Astrocyte (in vitro differentiated cells and primary cell): ENCODE measurements around the gene ALKBH2. TPM values are rescaled to one million over a fixed set of nuclear protein-coding genes. Genes with fewer than 3 reads are reported as not detected.

Experiments
- DNase-seq: peaks from one replicate; pipeline ENCODE4 v3.0.0-alpha.2; 2010; ENCODE audit warnings: low read depth
- FAIRE-seq: peaks from 2 replicates; lab custom pipeline; 2011; peaks lifted over from hg19 to GRCh38; lab: Jason Lieb, UNC
- H2AFZ ChIP-seq: 2 replicates; pipeline ENCODE4 v1.6.0; 2012; ENCODE audit warnings: low read depth, low read length, inconsistent platforms
- H3K27ac ChIP-seq: 2 replicates; pipeline ENCODE4 v1.5.1; 2011; ENCODE audit warnings: low read depth, low read length, inconsistent platforms
- H3K27me3 ChIP-seq: 2 replicates; pipeline ENCODE4 v1.6.0; 2011; ENCODE audit warnings: low read length, inconsistent platforms; ENCODE audit not compliant: insufficient read depth
- H3K36me3 ChIP-seq: 2 replicates; pipeline ENCODE4 v1.5.1; 2011; ENCODE audit warnings: low read length, inconsistent platforms; ENCODE audit not compliant: insufficient read depth
- H3K4me1 ChIP-seq: 2 replicates; pipeline ENCODE4 v1.5.1; 2011; ENCODE audit warnings: low read length, inconsistent platforms; ENCODE audit not compliant: insufficient read depth
- H3K4me2 ChIP-seq: 2 replicates; pipeline ENCODE4 v1.6.0; 2012; ENCODE audit warnings: low read length, inconsistent platforms
- H3K4me3 ChIP-seq: 2 replicates; pipeline ENCODE4 v1.5.1; 2011; ENCODE audit warnings: low read depth, mild to moderate bottlenecking, low read length, inconsistent platforms; ENCODE audit not compliant: insufficient read depth
- H3K79me2 ChIP-seq: 2 replicates; pipeline ENCODE4 v1.6.0; 2012; ENCODE audit warnings: mild to moderate bottlenecking, low read length, inconsistent platforms; ENCODE audit not compliant: insufficient read depth
- H3K9ac ChIP-seq: 2 replicates; pipeline ENCODE4 v1.6.0; 2012; ENCODE audit warnings: mild to moderate bottlenecking, low read length, inconsistent platforms
- H3K9me3 ChIP-seq: 2 replicates; pipeline ENCODE4 v1.5.1; 2012; ENCODE audit warnings: low read depth, mild to moderate bottlenecking, low read length, inconsistent platforms; ENCODE audit not compliant: insufficient read depth
- H4K20me1 ChIP-seq: 2 replicates; pipeline ENCODE4 v1.6.0; 2012; ENCODE audit warnings: low read length, inconsistent platforms; ENCODE audit not compliant: insufficient read depth
- H3K27ac Mint-ChIP-seq: one replicate; pipeline ENCODE4 v1.8.0; 2021; ENCODE audit warnings: mild to moderate bottlenecking, mixed read lengths; ENCODE audit not compliant: unreplicated experiment
- H3K27me3 Mint-ChIP-seq: one replicate; pipeline ENCODE4 v1.8.0; 2021; ENCODE audit warnings: low read depth, mixed read lengths; ENCODE audit not compliant: unreplicated experiment
- H3K36me3 Mint-ChIP-seq: one replicate; pipeline ENCODE4 v1.8.0; 2021; ENCODE audit warnings: low read depth, mixed read lengths; ENCODE audit not compliant: unreplicated experiment
- H3K4me1 Mint-ChIP-seq: one replicate; pipeline ENCODE4 v1.8.0; 2021; ENCODE audit warnings: low read depth, mixed read lengths; ENCODE audit not compliant: unreplicated experiment
- H3K4me3 Mint-ChIP-seq: one replicate; pipeline ENCODE4 v1.8.0; 2021; ENCODE audit warnings: mild to moderate bottlenecking, moderate library complexity, mixed read lengths; ENCODE audit not compliant: unreplicated experiment
- H3K9me3 Mint-ChIP-seq: one replicate; pipeline ENCODE4 v1.8.0; 2021; ENCODE audit warnings: mild to moderate bottlenecking, mixed read lengths; ENCODE audit not compliant: unreplicated experiment
- EZH2 ChIP-seq: IDR thresholded peaks from 2 replicates; pipeline ENCODE4 v1.6.1; 2012; ENCODE audit warnings: mild to moderate bottlenecking, low read length, inconsistent platforms; ENCODE audit not compliant: insufficient read depth
- total RNA-seq: library from RNA; stranded (reverse); gene quantifications from 2 replicates; pipeline ENCODE4 v1.2.1, GENCODE V29; 2021
- TF ChIP-seq, protein P1 (sequence below): IDR thresholded peaks from 2 replicates; pipeline ENCODE4 v1.5.1; 2011; ENCODE audit warnings: low read depth, mild to moderate bottlenecking, inconsistent platforms, low read length, moderate library complexity; ENCODE audit not compliant: insufficient read depth

ALKBH2 gene
- total RNA-seq, 1 donor from 2014 or later: 5.1 TPM

DNA sequence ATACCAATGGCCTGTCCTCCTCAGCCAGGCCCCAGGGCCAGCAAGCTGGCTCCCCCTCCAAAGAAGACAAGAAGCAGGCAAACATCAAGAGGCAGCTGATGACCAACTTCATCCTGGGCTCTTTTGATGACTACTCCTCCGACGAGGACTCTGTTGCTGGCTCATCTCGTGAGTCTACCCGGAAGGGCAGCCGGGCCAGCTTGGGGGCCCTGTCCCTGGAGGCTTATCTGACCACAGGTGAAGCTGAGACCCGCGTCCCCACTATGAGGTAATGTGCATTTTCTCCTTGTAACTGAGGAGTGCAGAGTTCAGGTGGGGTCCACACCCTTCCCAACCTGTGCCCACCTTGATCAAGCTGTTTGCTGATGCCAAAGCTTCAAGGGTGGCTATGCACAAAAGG lies 46.5 kb upstream of the ALKBH2 start:
- H3K4me2 ChIP-seq: no peak overlapping the region
- Mint-ChIP-seq H3K27ac (no peak overlapping the region), H3K36me3 (no peaks in the 10 kb centered on the region), H3K27me3 (peaks cover 16% of the 10 kb centered on the region), H3K4me3 (no peak overlapping the region), H3K9me3 (peaks cover 5% of the 10 kb centered on the region), H3K4me1 (no peaks in the 10 kb centered on the region)
- no peaks in the 10 kb centered on the region for H4K20me1 ChIP-seq
- no peaks in the 10 kb centered on the region for H3K36me3 ChIP-seq
- no peak overlapping the region for H3K4me3 ChIP-seq
- DNase-seq (no peak), FAIRE-seq (no peak)
- H3K9ac ChIP-seq: no peak overlapping the region
- H3K9me3 ChIP-seq: no peaks in the 10 kb centered on the region
- no peak for TF ChIP-seq EZH2
- TF ChIP-seq, protein P1, sequence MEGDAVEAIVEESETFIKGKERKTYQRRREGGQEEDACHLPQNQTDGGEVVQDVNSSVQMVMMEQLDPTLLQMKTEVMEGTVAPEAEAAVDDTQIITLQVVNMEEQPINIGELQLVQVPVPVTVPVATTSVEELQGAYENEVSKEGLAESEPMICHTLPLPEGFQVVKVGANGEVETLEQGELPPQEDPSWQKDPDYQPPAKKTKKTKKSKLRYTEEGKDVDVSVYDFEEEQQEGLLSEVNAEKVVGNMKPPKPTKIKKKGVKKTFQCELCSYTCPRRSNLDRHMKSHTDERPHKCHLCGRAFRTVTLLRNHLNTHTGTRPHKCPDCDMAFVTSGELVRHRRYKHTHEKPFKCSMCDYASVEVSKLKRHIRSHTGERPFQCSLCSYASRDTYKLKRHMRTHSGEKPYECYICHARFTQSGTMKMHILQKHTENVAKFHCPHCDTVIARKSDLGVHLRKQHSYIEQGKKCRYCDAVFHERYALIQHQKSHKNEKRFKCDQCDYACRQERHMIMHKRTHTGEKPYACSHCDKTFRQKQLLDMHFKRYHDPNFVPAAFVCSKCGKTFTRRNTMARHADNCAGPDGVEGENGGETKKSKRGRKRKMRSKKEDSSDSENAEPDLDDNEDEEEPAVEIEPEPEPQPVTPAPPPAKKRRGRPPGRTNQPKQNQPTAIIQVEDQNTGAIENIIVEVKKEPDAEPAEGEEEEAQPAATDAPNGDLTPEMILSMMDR: no peak
- no peak overlapping the region for H2AFZ ChIP-seq
- no peaks in the 10 kb centered on the region for H3K79me2 ChIP-seq
- H3K27me3 ChIP-seq: no peaks in the 10 kb centered on the region
- H3K27ac ChIP-seq: no peak overlapping the region
- no peaks in the 10 kb centered on the region for H3K4me1 ChIP-seq

DNA sequence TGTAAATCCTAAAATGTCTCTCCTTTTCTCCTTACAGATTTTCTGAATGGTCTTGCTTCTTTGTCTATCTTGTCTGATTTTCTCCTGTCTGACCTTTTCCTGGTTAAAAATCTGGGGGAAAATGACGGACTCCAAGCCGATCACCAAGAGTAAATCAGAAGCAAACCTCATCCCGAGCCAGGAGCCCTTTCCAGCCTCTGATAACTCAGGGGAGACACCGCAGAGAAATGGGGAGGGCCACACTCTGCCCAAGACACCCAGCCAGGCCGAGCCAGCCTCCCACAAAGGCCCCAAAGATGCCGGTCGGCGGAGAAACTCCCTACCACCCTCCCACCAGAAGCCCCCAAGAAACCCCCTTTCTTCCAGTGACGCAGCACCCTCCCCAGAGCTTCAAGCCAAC lies 46.1 kb upstream of the ALKBH2 start:
- no peak overlapping the region for H3K27ac ChIP-seq
- no peaks in the 10 kb centered on the region for H3K4me1 Mint-ChIP-seq
- H3K27ac Mint-ChIP-seq: no peak overlapping the region
- no peaks in the 10 kb centered on the region for H3K4me1 ChIP-seq
- no peaks in the 10 kb centered on the region for H3K79me2 ChIP-seq
- H3K9ac ChIP-seq: no peak overlapping the region
- H3K4me3 Mint-ChIP-seq: no peak overlapping the region
- H3K4me3 ChIP-seq: no peak overlapping the region
- no peaks in the 10 kb centered on the region for H3K9me3 ChIP-seq
- peaks cover 16% of the 10 kb centered on the region for H3K27me3 Mint-ChIP-seq
- no peaks in the 10 kb centered on the region for H3K36me3 Mint-ChIP-seq
- H3K36me3 ChIP-seq: no peaks in the 10 kb centered on the region
- no peak for TF ChIP-seq EZH2
- TF ChIP-seq, protein P1: no peak
- peaks cover 5% of the 10 kb centered on the region for H3K9me3 Mint-ChIP-seq
- no peak overlapping the region for H3K4me2 ChIP-seq
- no peaks in the 10 kb centered on the region for H3K27me3 ChIP-seq
- FAIRE-seq: no peak
- no peaks in the 10 kb centered on the region for H4K20me1 ChIP-seq
- H2AFZ ChIP-seq: no peak overlapping the region
- no peak for DNase-seq

DNA sequence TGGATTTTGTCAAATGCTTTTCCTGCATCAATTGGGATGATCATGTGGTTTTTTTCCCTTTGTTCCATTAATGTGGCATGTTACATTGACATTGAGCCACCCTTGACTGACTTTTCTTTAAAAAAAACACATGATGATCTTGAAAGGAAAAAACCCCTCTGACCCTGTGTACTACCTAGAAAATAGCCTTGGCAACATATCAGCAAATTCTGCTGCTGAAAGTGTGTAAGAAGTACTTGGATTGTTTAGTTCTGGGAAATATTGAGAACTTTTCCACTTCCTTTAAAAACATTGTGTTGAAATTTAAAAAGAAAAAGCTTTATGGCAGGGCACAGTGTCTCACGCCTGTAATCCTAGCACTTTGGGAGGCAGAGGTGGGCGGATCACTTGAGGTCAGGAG lies 43.8 kb upstream of the ALKBH2 start:
- Histone ChIP-seq H3K27ac (no peak overlapping the region), H3K36me3 (no peaks in the 10 kb centered on the region), H3K79me2 (no peaks in the 10 kb centered on the region), H3K4me2 (no peak overlapping the region), H3K4me1 (no peaks in the 10 kb centered on the region), H2AFZ (no peak overlapping the region), H4K20me1 (no peaks in the 10 kb centered on the region), H3K4me3 (no peak overlapping the region), H3K9ac (no peak overlapping the region), H3K9me3 (no peaks in the 10 kb centered on the region), H3K27me3 (no peaks in the 10 kb centered on the region)
- peaks cover 24% of the 10 kb centered on the region for H3K27me3 Mint-ChIP-seq
- TF ChIP-seq, protein P1: no peak
- TF ChIP-seq EZH2: no peak
- peaks cover 5% of the 10 kb centered on the region for H3K9me3 Mint-ChIP-seq
- no peak overlapping the region for H3K27ac Mint-ChIP-seq
- no peaks in the 10 kb centered on the region for H3K36me3 Mint-ChIP-seq
- H3K4me3 Mint-ChIP-seq: no peak overlapping the region
- FAIRE-seq (no peak), DNase-seq (no peak)
- H3K4me1 Mint-ChIP-seq: no peaks in the 10 kb centered on the region
